GM10248 (cell line): Measurements from ENCODE around the gene MIA2.
"Not testable (repeated sequence)": the region's sequence is repeated elsewhere in the genome, so short reads cannot be mapped to it uniquely, and the experiment has no call there.

Experiments
- CTCF ChIA-PET: fragments of 300-600 bp; sonication (Branson Sonifier 250); formaldehyde crosslinking; extraction: SDS; loops from one replicate; lab custom pipeline; 2021; ENCODE audit warnings: antibody characterized with exemption; lab: Yijun Ruan, JAX
- POLR2A ChIA-PET: fragments of 350-650 bp; sonication (Branson Sonifier 250); formaldehyde crosslinking; extraction: SDS; loops from one replicate; lab custom pipeline; 2020; ENCODE audit warnings: antibody characterized with exemption; lab: Yijun Ruan, JAX
- DNase-seq: peaks from one replicate; pipeline ENCODE4 v3.0.0; 2012; ENCODE audit errors: extremely low spot score
- TF ChIP-seq, protein P1 (sequence below): IDR thresholded peaks from 2 replicates; pipeline ENCODE4 v1.5.1; 2012; ENCODE audit warnings: mild to moderate bottlenecking, low read depth; ENCODE audit errors: extremely low read depth, missing control alignments, control extremely low read depth

MIA2 gene

DNA sequence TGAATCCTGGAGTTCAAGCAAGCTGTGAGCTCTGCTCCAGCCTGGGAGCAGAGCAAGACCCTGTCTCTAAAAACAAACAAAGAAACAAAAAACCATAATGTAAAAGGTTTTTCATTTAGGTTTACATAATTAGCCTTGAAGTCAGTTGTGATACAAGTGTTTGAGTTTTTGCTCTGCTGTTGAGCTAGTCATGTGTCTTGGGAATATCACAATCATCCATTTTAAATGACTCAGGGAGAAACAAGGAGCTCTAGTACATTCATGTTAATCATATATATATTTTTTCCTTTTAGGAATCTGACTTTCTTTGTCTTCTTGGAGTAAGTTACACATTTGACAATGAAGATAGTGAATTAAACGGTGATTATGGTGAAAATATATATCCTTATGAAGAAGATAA is 12.9 kb downstream of the MIA2 start:
- TF ChIP-seq, protein P1, sequence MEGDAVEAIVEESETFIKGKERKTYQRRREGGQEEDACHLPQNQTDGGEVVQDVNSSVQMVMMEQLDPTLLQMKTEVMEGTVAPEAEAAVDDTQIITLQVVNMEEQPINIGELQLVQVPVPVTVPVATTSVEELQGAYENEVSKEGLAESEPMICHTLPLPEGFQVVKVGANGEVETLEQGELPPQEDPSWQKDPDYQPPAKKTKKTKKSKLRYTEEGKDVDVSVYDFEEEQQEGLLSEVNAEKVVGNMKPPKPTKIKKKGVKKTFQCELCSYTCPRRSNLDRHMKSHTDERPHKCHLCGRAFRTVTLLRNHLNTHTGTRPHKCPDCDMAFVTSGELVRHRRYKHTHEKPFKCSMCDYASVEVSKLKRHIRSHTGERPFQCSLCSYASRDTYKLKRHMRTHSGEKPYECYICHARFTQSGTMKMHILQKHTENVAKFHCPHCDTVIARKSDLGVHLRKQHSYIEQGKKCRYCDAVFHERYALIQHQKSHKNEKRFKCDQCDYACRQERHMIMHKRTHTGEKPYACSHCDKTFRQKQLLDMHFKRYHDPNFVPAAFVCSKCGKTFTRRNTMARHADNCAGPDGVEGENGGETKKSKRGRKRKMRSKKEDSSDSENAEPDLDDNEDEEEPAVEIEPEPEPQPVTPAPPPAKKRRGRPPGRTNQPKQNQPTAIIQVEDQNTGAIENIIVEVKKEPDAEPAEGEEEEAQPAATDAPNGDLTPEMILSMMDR: no peak
- POLR2A ChIA-PET: no interaction called here
- no peak for DNase-seq
- CTCF ChIA-PET: interaction anchor here (1.4 to 2.3 kb wide), 3 partner anchors 8 to 129 kb away, joined by 5 to 6 read pairs (median 5); no protein-coding TSS in a partner anchor

DNA sequence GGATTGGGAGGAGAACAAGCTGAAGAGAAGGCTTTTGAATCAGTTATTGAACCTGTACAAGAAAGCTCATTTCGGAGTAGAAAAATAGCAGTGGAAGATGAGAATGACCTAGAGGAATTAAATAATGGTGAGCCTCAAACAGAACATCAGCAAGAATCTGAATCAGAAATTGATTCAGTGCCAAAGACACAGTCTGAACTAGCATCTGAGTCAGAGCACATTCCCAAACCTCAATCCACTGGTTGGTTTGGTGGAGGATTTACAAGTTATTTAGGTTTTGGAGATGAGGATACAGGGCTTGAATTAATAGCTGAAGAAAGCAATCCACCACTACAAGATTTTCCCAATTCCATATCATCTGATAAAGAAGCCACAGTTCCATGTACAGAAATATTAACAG is 13.5 kb downstream of the MIA2 start:
- TF ChIP-seq, protein P1: no peak
- ChIA-PET POLR2A (no interaction called here), CTCF (interaction anchor here (1.4 to 2.3 kb wide), 3 partner anchors 9 to 129 kb away, joined by 5 to 6 read pairs (median 5); no protein-coding TSS in a partner anchor)
- no peak for DNase-seq

DNA sequence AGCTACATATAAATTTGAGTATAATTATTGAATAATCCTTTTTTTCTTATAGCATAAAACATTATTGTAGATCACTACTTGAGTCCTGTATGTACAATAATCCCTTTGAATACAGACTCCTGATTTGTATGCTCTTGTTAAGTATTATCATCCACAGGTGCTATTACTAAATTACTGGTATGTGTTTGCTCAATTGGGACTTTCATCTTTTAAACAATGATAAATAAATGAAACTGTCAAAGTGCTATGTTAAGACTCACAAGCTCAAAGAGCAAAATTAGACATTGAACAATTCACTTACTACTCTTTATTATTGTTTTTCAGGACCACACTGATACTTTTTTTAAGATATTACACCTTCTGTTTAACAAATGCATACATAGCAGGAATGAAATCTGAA is 17.8 kb downstream of the MIA2 start:
- TF ChIP-seq, protein P1: no peak
- CTCF ChIA-PET: interaction anchor here (1.3 kb wide), 1 partner anchor 15 kb away, joined by 3 read pairs; no protein-coding TSS in a partner anchor
- no peak for DNase-seq
- POLR2A ChIA-PET: no interaction called here

GRCh38 chr14:39257388-39257787 is 23.7 kb downstream of the MIA2 start:
- POLR2A ChIA-PET, DNase-seq, CTCF ChIA-PET: not testable (repeated sequence)

DNA sequence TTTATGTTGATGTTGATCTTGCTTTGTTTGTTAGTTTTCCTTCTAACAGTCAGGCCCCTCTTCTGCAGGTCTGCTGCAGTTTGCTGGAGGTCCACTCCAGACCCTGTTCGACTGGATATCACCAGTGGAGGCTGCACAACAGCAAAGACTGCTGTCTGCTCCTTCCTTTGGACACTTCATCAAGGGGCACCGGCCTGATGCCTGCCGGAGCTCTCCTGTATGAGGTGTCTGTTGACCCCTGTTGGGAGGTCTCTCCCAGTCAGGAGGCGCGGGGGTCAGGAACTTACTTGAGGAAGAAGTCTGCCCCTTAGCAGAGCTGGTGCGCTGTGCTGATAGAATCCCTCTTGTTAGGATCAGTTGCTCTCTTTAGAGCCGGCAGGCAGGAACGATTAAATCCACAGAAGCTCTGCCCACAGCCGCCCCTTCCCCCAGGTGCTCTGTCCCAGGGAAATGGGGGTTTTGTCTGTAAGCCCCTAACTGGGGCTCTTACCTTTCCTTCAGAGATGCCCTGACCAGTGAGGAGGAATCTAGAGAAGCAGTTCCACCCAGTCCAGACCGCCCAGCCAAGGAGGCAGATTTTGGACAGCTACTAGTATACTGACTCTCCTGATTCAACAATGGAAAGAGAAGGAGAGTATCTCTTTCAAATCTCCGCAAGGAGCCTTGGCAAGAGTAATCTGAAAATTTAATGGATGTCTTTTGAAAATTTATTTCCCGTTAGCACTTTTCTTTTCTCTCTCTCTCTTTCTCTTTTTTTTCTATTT is 25.2 kb downstream of the MIA2 start:
- ChIA-PET CTCF (interaction anchor here (1.0 kb wide), 2 partner anchors 10 to 21 kb away, joined by 3 to 4 read pairs; no protein-coding TSS in a partner anchor), POLR2A (interaction anchor here (0.6 kb wide), 1 partner anchor 72 kb away, joined by 3 read pairs; no protein-coding TSS in a partner anchor)
- no peak for DNase-seq
- TF ChIP-seq, protein P1: no peak

DNA sequence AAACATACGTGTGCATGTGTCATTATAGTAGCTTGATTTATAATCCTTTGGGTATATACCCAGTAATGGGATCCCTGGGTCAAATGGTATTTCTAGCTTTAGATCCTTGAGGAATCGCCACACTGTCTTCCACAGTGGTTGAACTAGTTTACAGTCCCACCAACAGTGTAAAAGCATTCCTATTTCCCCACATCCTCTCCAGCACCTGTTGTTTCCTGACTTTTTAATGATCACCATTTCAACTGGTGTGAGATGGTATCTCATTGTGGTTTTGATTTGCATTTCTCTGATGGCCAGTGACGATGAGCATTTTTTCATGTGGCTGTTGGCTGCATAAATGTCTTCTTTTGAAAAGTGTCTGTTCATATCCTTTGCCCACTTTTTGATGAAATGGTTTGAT is 26.4 kb downstream of the MIA2 start:
- POLR2A ChIA-PET, CTCF ChIA-PET, DNase-seq: not testable (repeated sequence)

DNA sequence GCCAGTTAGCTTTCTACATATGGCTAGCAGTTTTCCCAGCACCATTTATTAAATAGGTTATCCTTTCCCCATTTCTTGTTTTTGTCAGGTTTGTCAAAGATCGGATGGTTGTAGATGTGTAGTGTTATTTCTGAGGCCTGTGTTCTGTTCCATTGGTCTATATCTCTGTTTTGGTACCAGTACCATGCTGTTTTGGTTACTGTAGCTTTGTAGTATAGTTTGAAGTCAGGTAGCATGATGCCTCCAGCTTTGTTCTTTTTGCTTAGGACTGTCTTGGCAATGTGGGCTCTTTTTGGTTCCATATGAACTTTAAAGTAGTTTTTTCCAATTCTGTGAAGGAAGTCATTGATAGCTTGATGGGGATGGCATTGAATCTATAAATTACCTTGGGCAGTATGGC is 28.5 kb downstream of the MIA2 start:
- DNase-seq, POLR2A ChIA-PET, CTCF ChIA-PET: not testable (repeated sequence)

DNA sequence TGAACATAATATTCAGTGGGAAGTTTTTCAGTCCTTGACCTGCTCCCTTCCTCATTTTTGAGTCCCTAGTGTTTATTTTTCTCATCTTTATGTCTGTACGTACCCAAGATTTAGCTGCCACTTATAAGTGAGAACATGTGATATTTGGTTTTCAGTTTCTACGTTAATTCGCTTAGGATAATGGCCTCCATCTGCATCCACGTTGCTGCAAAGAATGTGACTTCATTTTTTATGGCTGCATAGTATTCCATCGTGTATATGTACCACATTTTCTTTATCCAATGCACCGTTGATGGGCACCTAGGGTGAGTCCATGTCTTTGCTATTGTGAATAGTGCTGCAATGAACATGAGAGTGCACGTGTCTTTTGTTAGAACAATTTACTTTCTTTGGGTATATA is 30.3 kb downstream of the MIA2 start:
- no peak for DNase-seq
- TF ChIP-seq, protein P1: no peak
- POLR2A ChIA-PET: no interaction called here
- CTCF ChIA-PET: no interaction called here
